ENCODE results near the gene CELF2. TPM values are rescaled to one million over a fixed set of nuclear protein-coding genes. Genes with fewer than 3 reads are reported as not detected.
A peak's percentile ranks its signal among the peaks of the same experiment; 100 is the strongest.

Gene CELF2
- total and polyA plus RNA-seq, 2 of the 4 experiments (the other 2 are of a cell fraction) = 3.5 to 6.6 TPM

DNA sequence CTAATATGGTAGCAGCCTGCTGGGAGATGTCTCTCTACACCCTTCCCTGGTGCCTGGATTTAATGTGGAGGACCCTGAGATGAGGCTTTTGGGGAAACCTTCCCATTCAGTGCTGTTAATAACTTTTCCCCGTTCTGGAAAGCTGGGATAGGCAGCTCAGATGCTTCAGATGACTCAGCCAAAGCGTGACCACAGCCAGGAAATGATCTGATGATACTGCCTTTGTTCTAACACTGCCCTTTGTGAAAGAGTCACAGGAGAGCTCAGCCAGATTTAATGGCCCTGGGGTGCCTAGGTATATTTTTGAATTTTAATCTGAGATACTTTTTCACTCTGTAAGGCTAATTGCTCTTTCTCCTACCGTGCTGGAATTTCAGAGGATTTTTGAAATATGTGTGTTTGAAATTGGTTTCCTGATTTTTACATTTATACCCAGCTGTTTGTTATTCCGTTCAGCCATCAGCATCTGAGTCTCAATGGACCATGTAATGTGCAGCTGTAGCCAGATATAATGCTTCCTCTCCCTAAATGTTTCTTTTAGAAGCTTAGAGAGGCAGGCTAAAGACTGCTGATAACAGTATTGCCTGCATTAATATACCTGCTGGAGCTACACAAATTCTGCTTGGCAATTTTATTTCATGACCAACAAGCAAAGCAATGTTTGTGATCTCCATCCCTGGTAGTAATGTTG is 17.8 kb downstream of the CELF2 start:
- Histone ChIP-seq H3K9me3 (ENCODE audit: control insufficient read depth, insufficient read depth, low read length) (no peaks in the 10 kb centered on the region), H2BK20ac (ENCODE audit: low read depth, low read length) (no peak overlapping the region), H3K4ac (ENCODE audit: low read depth, low read length) (no peak overlapping the region), H2BK5ac (ENCODE audit: low read depth, low read length, poor library complexity, severe bottlenecking) (no peak overlapping the region), H2AFZ (replicated peaks; ENCODE audit: low read length, poor library complexity) (no peak overlapping the region), H3K36me3 (ENCODE audit: control insufficient read depth, insufficient read depth, low read length) (no peaks in the 10 kb centered on the region), H3K4me1 (ENCODE audit: control insufficient read depth, insufficient read depth, low read length) (no peaks in the 10 kb centered on the region), H3K9ac (ENCODE audit: low read depth, low read length) (no peak overlapping the region), H3K27ac (ENCODE audit: insufficient read depth, low read length) (no peak overlapping the region), H3K4me3 (ENCODE audit: insufficient read depth, low read depth, low read length) (no peak overlapping the region), H3K23ac (ENCODE audit: low read depth, low read length) (no peak overlapping the region), H4K20me1 (ENCODE audit: insufficient read depth, low read length) (no peaks in the 10 kb centered on the region), H2AK9ac (replicated peaks; ENCODE audit: low read depth, low read length, poor library complexity) (no peak overlapping the region), H3K79me1 (ENCODE audit: low read depth in 1 of 2, low read length in 2 of 2) (no peaks in the 10 kb centered on the region), H4K91ac (ENCODE audit: insufficient read depth, low read depth, low read length) (no peak overlapping the region; the same call in 1 of the 2 replicates), H2BK15ac (ENCODE audit: low read depth, low read length) (no peak overlapping the region), H3K18ac (ENCODE audit: low read depth, low read length) (peak overlapping the region; percentile 84), H2AK5ac (ENCODE audit: low read depth, low read length) (no peak overlapping the region), H3K14ac (replicated peaks; ENCODE audit: low read depth, low read length) (no peak overlapping the region), H3K56ac (ENCODE audit: extremely low read depth, insufficient read depth, low read length) (no peak overlapping the region), H2BK120ac (ENCODE audit: low read depth, low read length) (no peak overlapping the region), H3K4me2 (ENCODE audit: low read depth, low read length) (no peak overlapping the region), H4K8ac (ENCODE audit: low read depth in 2 of 2, low read length in 2 of 2) (no peak overlapping the region; a peak in 1 of 4 replicates), H4K5ac (ENCODE audit: low read depth, low read length) (peak overlapping the region; percentile 67; the same call in 1 of the 2 replicates), H3K9me1 (ENCODE audit: insufficient read depth, low read length) (no peaks in the 10 kb centered on the region), H3K27me3 (ENCODE audit: control insufficient read depth, insufficient read depth, low read length) (peaks cover 2% of the 10 kb centered on the region; the same call in 1 of the 2 replicates)
- in situ Hi-C loops (cut with MboI; ENCODE audit: low sequenced_read_pairs) (loop anchor here (10.0 kb wide), 2 partner anchors 1421 to 1701 kb away; no protein-coding TSS in a partner anchor), intact Hi-C loops (cut with micrococcal nuclease) (loop anchor here (5.0 to 10.0 kb wide), 4 partner anchors 243 to 1601 kb away; no protein-coding TSS in a partner anchor), dilution Hi-C loops (cut with HindIII; ENCODE audit: low sequenced_read_pairs, unreplicated experiment) (no loop called here)
- ChIA-PET CTCF (interaction anchor here (0.9 to 2.1 kb wide), 6 partner anchors 118 to 1428 kb away, joined by 3 to 11 read pairs (median 3); no protein-coding TSS in a partner anchor), POLR2A (ENCODE audit: unreplicated experiment) (no interaction called here)
- DNase-seq (peak; percentile 79), ATAC-seq (ENCODE audit: low read depth) (peak; percentile 81)
- TF ChIP-seq RAD21 (IDR thresholded peaks at IDR 0.05; ENCODE audit: low read length) (peak; percentile 18; the same call in 1 of the 2 replicates), NFE2L2 (IDR thresholded peaks at IDR 0.05; ENCODE audit: low read depth, low read length) (peak; percentile 45; the same call in 1 of the 2 replicates), POLR2A (IDR thresholded peaks at IDR 0.05; ENCODE audit: low read depth, low read length) (no peak), BHLHE40 (IDR thresholded peaks at IDR 0.05; ENCODE audit: low read depth, low read length) (peak; percentile 79), FOS (IDR thresholded peaks at IDR 0.05; ENCODE audit: low read depth, low read length) (peak; percentile 51; the same call in 1 of the 2 replicates)
- no TSS peak for BruUV-seq (replicated peaks)
- WGBS, 2 experiments (ENCODE audit: extremely low coverage in 2 of 2, insufficient read length in 1 of 2) = 0% methylated on average over 1 of the region's 4 CpGs; no CpG with 5 or more reads in 1 of the 2 experiments
